ENCODE measurements around the gene COL5A3. TPM values are rescaled to one million over a fixed set of nuclear protein-coding genes. Genes with fewer than 3 reads are reported as not detected.
A peak's percentile ranks its signal among the peaks of the same experiment; 100 is the strongest.
"Not testable (repeated sequence)": the region's sequence is repeated elsewhere in the genome, so short reads cannot be mapped to it uniquely, and the experiment has no call there.

The COL5A3 gene
- polyA plus RNA-seq, 1 donor = 0.71 TPM

DNA sequence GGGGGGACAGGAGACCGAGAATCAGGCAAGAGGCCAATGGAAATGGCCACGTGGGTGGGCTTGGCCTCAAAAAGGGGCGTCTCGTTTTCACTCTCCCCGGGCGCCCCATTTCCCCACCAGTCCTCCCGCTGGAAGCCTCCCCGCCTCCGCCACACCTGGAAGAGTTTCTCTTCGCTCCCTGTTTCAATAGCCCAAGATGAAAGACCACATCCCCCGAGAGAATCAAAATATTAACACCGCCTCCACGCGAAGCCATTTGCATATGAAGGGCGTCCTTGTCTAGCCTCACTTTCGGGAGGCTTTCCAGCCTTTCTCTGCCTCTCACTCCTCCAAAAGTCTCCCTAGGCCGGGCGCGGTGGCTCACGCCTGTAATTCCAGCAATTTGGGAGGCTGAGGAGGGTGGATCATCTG, 73.3 kb downstream of the COL5A3 start:
- DNase-seq = no peak

DNA sequence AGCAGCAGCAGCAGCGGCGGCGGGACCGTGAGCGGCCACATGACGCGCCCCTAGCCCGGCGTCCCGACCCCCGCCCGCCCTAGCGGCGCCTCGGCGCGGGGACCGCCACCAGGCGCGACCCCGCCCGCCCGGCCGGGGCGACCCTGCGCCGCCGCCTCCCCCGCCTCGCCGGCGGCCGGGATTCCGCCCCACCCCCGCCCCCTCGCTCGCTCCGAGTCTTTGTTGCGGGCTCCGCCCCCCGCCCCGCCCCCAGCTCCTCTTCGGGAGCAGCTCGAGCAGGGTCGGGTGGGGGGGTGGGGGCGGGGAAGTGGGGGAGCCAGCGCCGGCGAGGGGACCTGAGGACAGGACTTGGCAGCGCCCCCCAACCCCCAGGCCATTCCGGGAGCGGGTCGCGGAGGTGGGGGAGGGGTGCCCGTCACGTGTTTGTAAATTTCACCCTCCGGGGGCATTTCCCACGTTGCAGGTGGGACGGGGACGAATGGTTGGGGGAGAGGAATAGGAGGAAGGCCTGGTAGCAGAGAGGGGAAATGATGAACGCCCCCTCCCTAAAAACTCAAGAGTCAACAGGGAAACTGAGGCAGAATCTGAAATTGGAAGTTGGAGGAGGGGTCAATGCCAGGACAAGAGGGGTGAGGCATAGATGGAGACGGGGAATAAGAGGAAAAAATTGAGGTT, 73.8 kb downstream of the COL5A3 start, which contains the start of gene OLFM2:
OLFM2 (minus strand) TSS at position 190 of the 675 bp plus-strand sequence; CDS start at position 41, 149 bp downstream.
- no peak for DNase-seq

DNA sequence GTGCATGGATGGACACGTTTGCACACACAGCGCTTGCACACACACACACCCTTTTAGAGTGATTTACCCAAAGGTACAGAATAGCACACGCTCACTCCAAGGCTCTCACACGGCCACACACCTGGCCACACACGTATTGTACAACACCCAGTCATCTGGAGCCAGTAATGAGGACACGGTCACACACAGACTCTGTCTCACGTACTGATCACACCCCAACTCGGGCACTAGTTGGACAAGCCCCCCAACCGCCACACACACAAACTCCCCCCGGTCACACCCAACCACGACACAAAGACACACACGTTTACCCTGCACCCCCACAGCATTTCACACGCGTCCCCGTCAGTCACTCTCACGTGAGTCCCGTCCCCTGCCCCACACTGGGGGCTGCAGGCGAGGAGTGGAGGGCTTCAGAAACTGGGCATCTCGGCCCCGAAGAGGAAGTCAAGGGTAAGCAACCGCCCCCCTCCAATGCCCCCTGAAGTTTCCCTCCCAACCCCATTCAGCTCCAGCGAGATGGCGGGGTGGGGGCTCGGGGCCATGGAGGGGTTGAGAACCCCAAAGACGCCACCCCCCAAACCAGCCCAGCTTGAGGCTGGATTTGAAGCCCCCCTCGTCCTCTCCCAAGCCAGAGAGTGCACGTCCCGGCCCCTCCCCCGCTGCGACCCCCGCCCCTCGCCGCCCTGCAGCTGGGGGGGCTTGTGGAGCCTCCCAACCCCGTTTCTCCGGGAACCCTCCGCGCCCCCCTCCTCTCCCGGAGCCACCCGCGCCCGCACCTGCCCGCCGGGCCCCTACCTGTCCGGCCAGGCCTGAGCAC, 74.6 kb downstream of the COL5A3 start:
- no peak for DNase-seq

DNA sequence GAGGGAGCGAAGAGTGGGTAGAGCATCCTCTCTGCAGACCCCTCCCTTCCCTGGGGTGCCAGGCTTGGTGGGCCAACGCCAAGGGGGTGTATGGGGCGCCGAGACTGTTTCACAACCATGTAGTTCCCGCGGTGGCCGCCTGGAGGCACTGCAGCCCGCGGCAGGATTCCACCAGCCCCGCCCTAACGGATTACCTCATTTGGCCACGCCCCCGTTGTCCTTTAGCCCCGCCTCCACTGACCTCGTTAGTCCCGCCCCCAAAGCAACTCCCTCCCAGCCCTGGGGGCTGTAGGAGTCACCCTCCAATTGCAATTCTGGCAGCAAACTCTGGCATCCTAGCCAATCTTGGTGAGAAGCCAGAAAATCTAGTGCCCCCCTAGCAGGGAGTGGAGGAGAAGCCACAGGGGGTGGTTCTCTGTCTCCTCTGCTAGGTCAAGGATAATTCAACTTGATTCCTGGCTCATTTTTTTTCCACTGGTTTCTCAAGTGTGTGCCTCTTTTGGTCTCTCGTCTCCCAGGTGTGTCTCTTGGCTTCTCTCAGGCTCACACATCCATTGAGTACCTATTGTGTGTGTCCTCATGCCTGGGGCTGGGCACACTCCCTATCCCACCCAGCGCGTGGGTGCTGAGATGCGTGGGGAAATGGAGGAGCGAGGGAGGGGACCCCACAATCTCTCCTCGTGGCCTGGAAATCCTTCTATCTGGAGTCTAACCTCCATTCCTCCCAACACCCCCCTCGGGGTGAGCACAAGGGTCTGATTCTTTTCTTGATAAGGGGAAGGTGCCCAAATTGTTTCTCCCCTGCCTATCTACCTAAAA, 76.0 kb downstream of the COL5A3 start:
- DNase-seq = no peak

DNA sequence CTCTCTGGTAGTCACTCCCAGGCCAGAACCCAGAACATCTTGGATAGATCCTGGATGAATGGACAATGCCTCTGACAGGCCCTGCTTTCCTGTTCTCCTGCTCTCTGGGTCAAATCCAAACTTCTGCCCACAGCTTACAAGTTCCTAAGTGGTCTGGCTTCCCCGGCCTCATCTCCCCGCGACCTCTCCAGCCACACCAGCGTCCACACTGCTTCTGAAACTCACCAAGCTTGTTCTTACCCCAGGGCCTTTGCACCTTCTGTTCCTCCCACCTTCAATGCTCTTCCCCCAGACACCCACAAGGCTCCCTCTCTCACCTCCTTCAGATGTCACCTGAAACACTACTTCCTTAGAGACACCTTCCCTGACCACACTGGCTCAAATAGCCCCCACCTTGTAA, 77.5 kb downstream of the COL5A3 start:
- DNase-seq = no peak

DNA sequence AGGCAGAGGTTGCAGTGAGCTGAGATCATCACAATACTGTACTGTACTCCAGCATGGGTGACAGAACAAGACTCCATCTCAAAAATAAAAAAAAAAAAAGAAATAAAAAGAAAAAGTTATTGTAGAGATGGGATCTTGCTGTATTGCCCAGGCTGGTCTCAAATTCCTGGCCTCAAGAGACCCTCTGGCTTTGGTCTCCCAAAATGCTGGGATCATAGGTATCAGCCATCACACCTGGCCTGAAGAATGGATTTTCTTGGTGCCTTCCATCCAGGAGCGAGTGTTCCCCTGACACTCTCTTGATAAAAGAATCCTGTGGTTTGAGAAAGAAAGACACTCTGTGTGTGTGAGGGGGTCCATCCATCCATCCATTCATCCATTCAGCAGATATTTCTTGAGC, 78.7 kb downstream of the COL5A3 start:
- no peak for DNase-seq

DNA sequence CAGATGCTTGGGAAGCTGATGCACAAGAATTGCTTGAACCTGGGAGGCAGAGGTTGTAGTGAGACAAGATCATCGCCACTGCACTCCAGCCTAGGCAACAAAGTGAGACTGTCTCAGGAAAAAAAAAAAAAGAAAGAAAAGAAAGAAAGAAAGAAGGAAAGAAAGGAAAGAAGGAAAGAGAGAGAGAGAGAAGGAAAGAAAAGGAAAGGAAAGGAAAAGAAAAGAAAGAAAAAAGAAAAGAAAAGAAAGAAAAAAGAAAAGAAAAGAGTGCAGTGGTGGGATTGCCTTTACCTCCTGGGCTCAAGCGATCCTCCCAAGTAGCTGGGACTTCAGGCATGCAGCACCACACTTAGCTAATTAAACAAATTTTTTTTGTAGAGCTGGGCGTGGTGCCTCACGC, 86.9 kb downstream of the COL5A3 start:
- DNase-seq = no peak

DNA sequence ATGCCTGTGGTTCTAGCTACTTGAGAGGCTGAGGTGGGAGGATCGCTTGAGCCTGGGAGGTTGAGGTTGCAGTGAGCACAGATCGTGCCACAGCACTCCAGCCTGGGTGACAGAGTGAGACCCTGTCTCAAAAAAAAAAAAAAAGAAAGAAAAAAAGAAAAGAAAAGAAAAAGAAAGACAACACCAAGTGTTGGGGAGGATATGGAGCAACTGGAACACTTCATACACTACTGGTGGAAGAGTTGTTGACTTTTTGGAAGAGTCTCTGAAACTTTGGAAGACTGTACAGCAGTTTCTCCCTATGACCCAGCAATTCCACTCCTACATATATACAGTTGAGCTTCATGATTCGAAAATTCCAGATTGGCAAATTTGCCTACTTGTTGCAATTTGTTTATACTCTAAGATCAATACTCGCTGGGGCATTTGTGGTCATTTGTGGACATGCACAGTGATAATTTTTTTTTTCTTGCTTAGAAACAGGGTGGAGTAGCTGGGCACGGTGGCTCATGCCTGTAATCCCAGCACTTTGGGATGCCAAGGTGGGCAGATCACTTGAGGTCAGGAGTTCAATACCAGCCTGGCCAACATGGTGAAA, 87.4 kb downstream of the COL5A3 start:
- DNase-seq = not testable (repeated sequence)

DNA sequence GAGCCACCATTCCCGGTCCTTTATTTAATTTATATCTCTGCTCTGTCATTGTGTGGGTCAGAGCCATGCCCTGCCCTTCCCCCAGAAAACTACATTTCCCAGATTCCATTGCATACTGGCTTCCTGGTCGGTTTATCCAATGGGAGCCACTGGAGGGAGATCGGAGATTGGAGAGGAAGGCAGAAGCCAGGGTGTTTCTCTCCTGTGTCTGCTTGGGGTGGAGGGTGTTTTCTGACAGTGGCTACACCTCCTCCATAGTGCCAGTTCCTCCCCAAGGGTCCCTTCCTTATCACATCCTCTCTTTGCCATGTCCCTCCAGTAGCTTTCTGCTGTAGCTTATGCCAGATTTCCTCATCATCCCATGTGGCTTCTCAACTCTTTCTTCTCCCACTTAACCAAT, 93.0 kb downstream of the COL5A3 start:
- DNase-seq = no peak

DNA sequence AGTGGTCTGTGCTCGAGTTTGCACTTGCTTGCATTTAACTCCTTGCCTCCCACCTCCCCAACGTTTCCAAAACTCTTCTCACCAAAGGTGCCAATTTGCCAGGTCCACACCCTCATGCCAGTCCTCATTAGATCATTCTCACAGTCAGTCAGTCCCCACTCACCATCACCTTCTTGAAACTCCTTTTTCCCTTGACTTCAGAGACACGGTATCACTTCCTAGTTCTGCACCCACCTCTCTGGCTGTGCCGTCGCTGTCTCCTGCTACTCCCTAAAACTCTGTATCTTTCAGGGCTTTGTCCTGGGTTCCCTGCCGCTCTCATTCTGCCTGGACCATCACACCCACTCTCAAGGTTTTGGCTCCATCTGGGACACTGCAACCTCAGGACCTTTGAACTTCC, 93.6 kb downstream of the COL5A3 start:
- DNase-seq = no peak

DNA sequence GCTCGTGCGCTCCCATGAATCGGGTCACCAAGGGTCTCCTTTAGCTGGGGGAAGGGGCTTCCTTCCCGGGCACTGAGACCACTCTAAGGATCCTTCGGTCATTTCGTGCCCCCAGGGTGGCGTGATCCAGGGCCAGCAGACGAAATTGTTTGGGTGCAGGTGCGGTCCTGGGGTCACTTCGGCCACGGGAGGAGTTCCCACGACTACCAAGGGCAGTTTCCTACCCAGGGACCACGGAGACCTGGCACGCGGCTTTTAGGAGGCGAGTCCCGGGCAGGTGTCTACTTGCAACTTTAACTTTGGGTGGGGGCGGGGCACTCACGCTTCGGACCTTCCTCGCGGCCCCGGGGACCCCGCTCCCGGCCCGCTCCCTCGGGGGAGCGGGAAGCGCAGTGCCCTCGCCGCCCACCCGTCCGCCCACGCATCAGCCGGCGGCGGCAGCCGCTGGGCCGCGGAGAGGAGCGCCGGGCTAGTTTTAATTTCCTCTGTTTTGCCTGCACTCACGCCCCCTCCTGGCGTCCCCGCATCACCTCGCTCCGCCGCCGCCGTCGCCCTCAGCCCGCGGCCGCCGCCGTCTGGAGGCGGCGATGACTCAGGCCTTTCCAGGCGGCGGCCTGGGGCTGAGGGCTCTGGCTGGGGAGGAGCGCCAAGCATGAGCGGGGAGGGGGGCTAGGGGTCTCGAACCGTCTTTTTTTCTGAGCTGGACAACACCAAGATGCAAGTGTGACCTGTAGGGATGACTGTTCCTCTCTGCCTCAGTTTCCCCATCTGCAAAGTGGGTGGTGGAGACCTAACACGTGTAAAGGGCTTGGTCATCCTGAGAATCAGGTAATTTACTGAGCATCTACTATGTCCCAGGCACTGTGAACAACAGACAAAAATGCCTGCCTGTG, 95.7 kb downstream of the COL5A3 start:
- DNase-seq = peak; percentile 68

DNA sequence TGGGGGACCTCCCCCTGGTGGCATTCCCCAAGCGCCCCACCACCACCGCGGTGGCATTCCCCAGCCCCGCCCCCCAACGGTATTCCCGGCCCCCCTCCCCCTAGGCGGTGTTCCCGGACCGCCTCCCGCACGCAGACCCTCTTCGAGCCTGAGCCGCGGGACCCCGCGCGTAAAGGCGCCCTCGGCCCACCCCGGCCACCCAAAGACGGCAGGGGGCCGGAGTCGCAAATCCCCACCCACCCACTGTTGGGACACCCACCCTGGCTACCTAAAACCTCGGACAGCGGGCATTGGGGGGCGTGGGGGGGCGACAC, 96.3 kb downstream of the COL5A3 start:
- DNase-seq = no peak

DNA sequence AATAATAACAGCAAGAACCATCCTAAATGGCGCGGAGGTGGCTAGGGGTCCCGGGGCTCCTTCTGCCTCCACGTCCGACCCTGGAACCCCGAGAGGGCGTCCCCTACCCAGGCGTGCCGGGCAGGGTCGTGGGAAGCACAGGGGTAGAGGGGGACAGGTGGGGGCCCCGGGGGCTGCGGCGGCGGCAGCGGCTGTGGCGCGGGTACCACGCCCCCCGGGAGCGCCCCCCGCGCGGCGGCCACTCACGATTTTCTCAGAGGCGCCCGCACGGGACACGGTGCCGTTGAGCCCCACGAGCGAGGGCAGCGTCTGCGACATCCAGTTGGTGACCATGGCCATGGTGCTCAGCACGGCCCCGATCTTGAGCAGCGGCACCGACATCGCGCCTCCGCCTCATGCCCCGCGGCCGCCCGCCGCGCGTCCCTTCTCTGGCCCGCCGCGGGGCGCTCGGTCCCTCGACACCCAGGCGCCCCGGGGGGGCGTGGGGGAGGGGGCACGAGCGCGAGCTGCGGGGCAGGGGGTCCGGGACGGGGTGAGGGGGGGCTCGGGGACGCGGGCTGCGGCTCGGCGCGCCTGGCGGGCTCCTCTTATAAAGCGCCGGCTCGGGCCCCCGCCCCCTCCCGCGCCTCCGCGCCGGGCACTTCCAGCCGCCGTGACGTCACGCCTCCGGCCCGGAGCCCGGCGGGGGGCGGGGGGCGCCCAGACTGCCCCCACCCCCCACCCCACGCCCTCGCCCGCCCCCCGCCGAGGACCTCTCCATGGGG, 96.9 kb downstream of the COL5A3 start:
- no peak for DNase-seq

DNA sequence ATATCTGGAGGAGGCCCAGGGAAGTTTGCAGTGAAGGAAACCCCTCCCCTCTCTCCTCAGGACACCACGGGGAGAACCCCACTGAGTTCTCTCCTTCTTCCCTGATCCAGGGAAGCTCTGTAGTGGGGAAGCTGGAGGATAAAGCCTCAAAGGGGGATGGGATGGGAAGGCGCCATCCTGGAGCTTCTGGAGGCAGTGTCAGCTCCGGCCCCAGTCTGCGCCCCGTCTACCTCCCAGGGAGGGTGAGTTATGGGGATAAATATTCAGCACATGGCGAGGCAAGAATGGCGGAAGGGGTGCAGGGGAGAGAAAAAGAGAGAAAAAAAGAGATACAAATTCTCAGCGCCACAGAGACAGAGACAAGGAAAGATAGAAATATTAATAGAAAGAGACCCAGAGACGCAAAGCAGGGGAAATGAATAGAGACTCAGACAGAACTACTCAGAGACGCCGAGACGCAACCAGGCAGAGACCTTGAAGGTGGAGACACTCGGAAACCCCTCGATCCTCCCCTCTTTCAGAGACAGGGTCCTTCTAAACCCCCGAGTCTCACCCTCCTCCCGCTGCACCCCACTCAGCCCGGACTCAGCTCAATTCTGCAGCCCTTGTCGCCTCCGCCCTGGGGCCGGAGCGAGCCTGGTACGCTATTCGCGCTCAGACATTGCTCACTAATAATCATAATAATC, 97.6 kb downstream of the COL5A3 start:
- DNase-seq = no peak

DNA sequence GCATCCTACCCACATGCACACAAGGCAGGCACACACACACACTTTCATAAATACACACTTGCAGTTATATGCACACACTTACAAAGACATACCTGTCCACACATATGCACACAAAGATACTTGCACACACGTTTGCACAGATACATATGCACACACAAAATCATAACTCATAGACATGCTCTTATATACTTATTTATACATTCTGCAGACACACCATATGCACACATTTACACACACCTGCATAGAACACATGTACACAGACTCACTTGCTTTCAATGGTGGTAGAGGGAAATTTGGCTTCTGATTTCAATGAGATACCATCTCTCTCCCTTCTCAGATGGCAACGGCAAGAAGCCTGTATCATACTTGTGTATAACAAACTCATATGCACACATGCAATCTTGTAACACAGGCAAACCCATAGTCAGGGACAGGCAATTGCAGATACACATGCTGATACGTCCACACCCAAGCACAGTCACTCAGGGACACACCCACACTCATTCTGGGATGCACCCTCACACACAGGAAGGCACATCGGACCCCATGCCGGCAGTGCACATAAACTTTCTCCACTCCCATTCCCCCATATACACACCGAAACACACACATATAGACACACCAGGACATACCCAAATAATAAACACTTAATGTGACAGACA, 98.6 kb downstream of the COL5A3 start:
- DNase-seq = no peak

DNA sequence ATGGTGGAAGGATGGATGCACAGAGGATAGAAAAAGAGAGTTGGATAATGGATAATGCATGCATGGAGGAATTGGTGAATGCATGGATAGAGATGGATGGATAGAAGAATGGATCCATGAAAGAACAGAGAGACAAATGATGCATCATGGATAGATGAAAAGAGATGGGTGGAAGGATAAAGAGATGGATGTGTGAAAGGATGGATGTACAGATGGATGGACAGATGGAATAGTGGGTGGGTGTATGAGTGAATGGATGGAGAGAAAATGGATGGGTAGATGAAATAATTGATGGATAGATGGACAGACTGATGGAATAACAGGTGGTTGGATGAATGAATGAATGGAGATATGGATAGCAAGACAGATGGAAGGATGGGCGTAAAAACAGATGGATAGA, 99.7 kb downstream of the COL5A3 start:
- no peak for DNase-seq
